ENCODE results near the gene DDIT4.
"Not testable (repeated sequence)": the region's sequence is repeated elsewhere in the genome, so short reads cannot be mapped to it uniquely, and the experiment has no call there.

DDIT4 gene

GRCh38 chr10:72273410-72274212 is at the start of gene DDIT4:
DDIT4 (plus strand) TSS chr10:72273924; CDS start chr10:72274217, 293 bp downstream.
- DNase-seq (ENCODE audit: low read depth): peak; percentile 100
- no peak for TF ChIP-seq CTCF (conservative IDR thresholded peaks at IDR 0.05; ENCODE audit: low read depth, low read length)
- H3K4me3 ChIP-seq (ENCODE audit: low read depth, low read length): peak within 1 kb of the TSS; percentile 77

GRCh38 chr10:72224191-72224590 is 49.5 kb upstream of the DDIT4 start:
- H3K4me3 ChIP-seq (ENCODE audit: low read depth, low read length): not testable (repeated sequence)

GRCh38 chr10:72226418-72227027 is 47.2 kb upstream of the DDIT4 start:
- no peak overlapping the region for H3K4me3 ChIP-seq (ENCODE audit: low read depth, low read length)
- DNase-seq (ENCODE audit: low read depth): no peak
- TF ChIP-seq CTCF (conservative IDR thresholded peaks at IDR 0.05; ENCODE audit: low read depth, low read length): no peak

More at GRCh38 chr10:72224191-72224590, 49.5 kb upstream of the DDIT4 start:
- DNase-seq (ENCODE audit: low read depth): not testable (repeated sequence)

GRCh38 chr10:72227826-72228225 is 45.9 kb upstream of the DDIT4 start:
- DNase-seq (ENCODE audit: low read depth): no peak
- no peak for TF ChIP-seq CTCF (conservative IDR thresholded peaks at IDR 0.05; ENCODE audit: low read depth, low read length)
- no peak overlapping the region for H3K4me3 ChIP-seq (ENCODE audit: low read depth, low read length)

- no peak for DNase-seq (ENCODE audit: low read depth)
- H3K4me3 ChIP-seq (ENCODE audit: low read depth, low read length): no peak overlapping the region
- no peak for TF ChIP-seq CTCF (conservative IDR thresholded peaks at IDR 0.05; ENCODE audit: low read depth, low read length)
Measured at GRCh38 chr10:72228318-72228751, 45.4 kb upstream of the DDIT4 start.

- no peak overlapping the region for H3K4me3 ChIP-seq (ENCODE audit: low read depth, low read length)
- no peak for TF ChIP-seq CTCF (conservative IDR thresholded peaks at IDR 0.05; ENCODE audit: low read depth, low read length)
- peak; percentile 87 for DNase-seq (ENCODE audit: low read depth)
Measured at GRCh38 chr10:72229261-72230251, 44.2 kb upstream of the DDIT4 start.

GRCh38 chr10:72233621-72234020 is 40.1 kb upstream of the DDIT4 start:
- no peak for DNase-seq (ENCODE audit: low read depth)
- no peak overlapping the region for H3K4me3 ChIP-seq (ENCODE audit: low read depth, low read length)
- no peak for TF ChIP-seq CTCF (conservative IDR thresholded peaks at IDR 0.05; ENCODE audit: low read depth, low read length)

All from choroid plexus epithelial cell (primary cell).